LNCAP (cell line): ENCODE results near the gene CPVL.

ENCODE experiments used
- CTCF ChIP-seq: fragments of 450-650 bp; IDR thresholded peaks from 2 replicates; pipeline ENCODE4 v1.5.1; 2017; ENCODE audit warnings: mild to moderate bottlenecking

Gene CPVL

GRCh38 chr7:29005406-29005805 lies 140.9 kb downstream of the CPVL start:
- TF ChIP-seq CTCF = no peak

GRCh38 chr7:29003703-29004102 lies 142.6 kb downstream of the CPVL start:
- TF ChIP-seq CTCF = no peak

- TF ChIP-seq CTCF = no peak
Observed at GRCh38 chr7:29000717-29001076, 145.6 kb downstream of the CPVL start.

GRCh38 chr7:28999895-29000716 lies 146.2 kb downstream of the CPVL start:
- no peak for TF ChIP-seq CTCF

- TF ChIP-seq CTCF = no peak
Observed at GRCh38 chr7:28999427-28999826, 146.9 kb downstream of the CPVL start.

GRCh38 chr7:28998105-28998504 lies 148.2 kb downstream of the CPVL start:
- TF ChIP-seq CTCF = no peak

DNA sequence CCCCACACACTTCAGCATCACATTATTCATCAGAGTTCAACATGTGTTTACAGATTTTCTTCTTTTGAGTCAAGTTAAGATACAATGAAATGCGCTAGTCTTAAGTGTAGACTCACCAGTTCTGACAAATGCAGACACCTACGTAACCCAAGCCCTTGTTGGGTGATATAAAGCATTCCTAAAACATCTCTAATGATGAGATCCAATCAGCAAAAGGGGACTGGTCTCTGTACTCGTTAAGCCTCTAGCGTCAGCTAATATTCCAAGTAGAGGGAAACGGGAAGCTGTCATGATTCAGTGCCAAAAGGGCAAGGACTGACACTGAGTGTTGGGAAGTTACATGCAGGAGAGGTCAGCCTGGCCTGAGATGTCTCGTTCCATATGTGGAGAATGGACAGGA lies 149.5 kb downstream of the CPVL start:
- no peak for TF ChIP-seq CTCF

GRCh38 chr7:28993371-28993770 lies 153.0 kb downstream of the CPVL start:
- TF ChIP-seq CTCF = no peak
